K562 (cell line): ENCODE results near the gene RNF168. TPM values are rescaled to one million over a fixed set of nuclear protein-coding genes. Genes with fewer than 3 reads are reported as not detected.

Source experiments
- polyA plus RNA-seq, 8 experiments: library from polyadenylated mRNA; depleted of rRNA in 4 of 8; stranded (reverse) in 5 of 8; unstranded in 3 of 8; fragments of >200 nt; fragmentation: Nextera tagmentation in 2 of 8; fragmentation: Illumina TruSeq in 1 of 8; extraction: Ambion mirVana in 2 of 8; extraction: Trizol in 1 of 8; gene quantifications; 2 replicates each; pipeline versions ENCODE4 v1.2.1 to v1.2.3, GENCODE V29; 2011 to 2014; ENCODE audit warnings: inconsistent platforms in 1 of 8, missing spikeins in 1 of 8
- small RNA-seq: library from RNA; depleted of rRNA; stranded (forward); fragments of <200 nt; gene quantifications from one replicate; pipeline ENCODE3, GENCODE V24; 2014
- total RNA-seq, 7 experiments: library from RNA; depleted of rRNA in 6 of 7; stranded (reverse); fragments of >200 nt in 6 of 7; fragmentation: Illumina TruSeq in 2 of 7; extraction: Trizol in 2 of 7; gene quantifications; 2 replicates each; pipeline versions ENCODE4 v1.2.1 to v1.2.3, GENCODE V29; 2011 to 2021; ENCODE audit warnings: low replicate concordance in 1 of 7

RNF168 gene
- total and polyA plus RNA-seq, 9 of the 15 experiments (the other 6 are each of a cell fraction or from before 2014, with no cell fraction given) = 6.0 to 32.1 (median 16.6) TPM

Small RNA genes within 50 kb of the gene (small RNA-seq; reads per million reads assigned to genes)
- not detected for gene AC083822.1
- not detected for gene AC117490.1
- 0.37 reads per million, percentile 6 among the genes with 10 or more reads in this experiment for gene RPS29P3

Other genes starting within 250 kb of the RNF168 start
Only the 7 nearest of the 11 such genes appear.
- gene DYNLT2B, start 185.5 kb downstream of the RNF168 start, total RNA-seq (2014; rRNA removed) = 6.5 and 10.2 TPM in 2 replicates
- 8.3 and 8.7 TPM in 2 replicates for gene DYNLT2B, start 185.5 kb downstream of the RNF168 start, total RNA-seq (2014; rRNA removed; fragmentation: Illumina TruSeq; extraction: Trizol)
- gene DYNLT2B, start 185.5 kb downstream of the RNF168 start, total RNA-seq (2015; rRNA removed; fragmentation: Illumina TruSeq; extraction: Trizol) = 7.1 and 8.5 TPM in 2 replicates
- 8.3 and 8.6 TPM in 2 replicates for gene DYNLT2B, start 185.5 kb downstream of the RNF168 start, total RNA-seq (2021)
- gene DYNLT2B, start 185.5 kb downstream of the RNF168 start, polyA plus RNA-seq (2011; rRNA removed) = 13.7 and 17.1 TPM in 2 replicates
- gene DYNLT2B, start 185.5 kb downstream of the RNF168 start, polyA plus RNA-seq (2014; fragmentation: Illumina TruSeq; extraction: Trizol) = 7.4 and 8.8 TPM in 2 replicates
- gene DYNLT2B, start 185.5 kb downstream of the RNF168 start, polyA plus RNA-seq (2014; fragmentation: Nextera tagmentation; extraction: Ambion mirVana) = 10 to 100 TPM in 1 of 2 experiments, 1 to 10 TPM in 1; 9.7 to 13.3 TPM
- 16.8 and 19.9 TPM in 2 replicates for gene DYNLT2B, start 185.5 kb downstream of the RNF168 start, polyA plus RNA-seq (2014; rRNA removed)
- gene TM4SF19, start 165.4 kb downstream of the RNF168 start, total RNA-seq (2014; rRNA removed) = 8.0 and 10.6 TPM in 2 replicates
- gene TM4SF19, start 165.4 kb downstream of the RNF168 start, total RNA-seq (2014; rRNA removed; fragmentation: Illumina TruSeq; extraction: Trizol) = 12.5 and 13.6 TPM in 2 replicates
- gene TM4SF19, start 165.4 kb downstream of the RNF168 start, total RNA-seq (2015; rRNA removed; fragmentation: Illumina TruSeq; extraction: Trizol) = 15.0 and 15.4 TPM in 2 replicates
- 18.4 and 19.0 TPM in 2 replicates for gene TM4SF19, start 165.4 kb downstream of the RNF168 start, total RNA-seq (2021)
- 27.1 and 29.3 TPM in 2 replicates for gene TM4SF19, start 165.4 kb downstream of the RNF168 start, polyA plus RNA-seq (2011; rRNA removed)
- 12.7 and 14.9 TPM in 2 replicates for gene TM4SF19, start 165.4 kb downstream of the RNF168 start, polyA plus RNA-seq (2014; fragmentation: Illumina TruSeq; extraction: Trizol)
- gene TM4SF19, start 165.4 kb downstream of the RNF168 start, polyA plus RNA-seq (2014; fragmentation: Nextera tagmentation; extraction: Ambion mirVana) = 10 to 100 TPM; 25.3 to 26.7 TPM
- 13.8 and 19.0 TPM in 2 replicates for gene TM4SF19, start 165.4 kb downstream of the RNF168 start, polyA plus RNA-seq (2014; rRNA removed)
- gene UBXN7, start 71.3 kb downstream of the RNF168 start, total RNA-seq (2014; rRNA removed) = 10.0 and 10.4 TPM in 2 replicates
- 18.0 and 23.8 TPM in 2 replicates for gene UBXN7, start 71.3 kb downstream of the RNF168 start, total RNA-seq (2014; rRNA removed; fragmentation: Illumina TruSeq; extraction: Trizol)
- 11.2 and 12.7 TPM in 2 replicates for gene UBXN7, start 71.3 kb downstream of the RNF168 start, total RNA-seq (2015; rRNA removed; fragmentation: Illumina TruSeq; extraction: Trizol)
- gene UBXN7, start 71.3 kb downstream of the RNF168 start, total RNA-seq (2021) = 44.6 and 46.9 TPM in 2 replicates
- gene UBXN7, start 71.3 kb downstream of the RNF168 start, polyA plus RNA-seq (2011; rRNA removed) = 18.9 and 31.3 TPM in 2 replicates
- gene UBXN7, start 71.3 kb downstream of the RNF168 start, polyA plus RNA-seq (2014; fragmentation: Illumina TruSeq; extraction: Trizol) = 19.8 and 21.9 TPM in 2 replicates
- 1 to 10 TPM; 3.5 to 3.9 TPM for gene UBXN7, start 71.3 kb downstream of the RNF168 start, polyA plus RNA-seq (2014; fragmentation: Nextera tagmentation; extraction: Ambion mirVana)
- gene UBXN7, start 71.3 kb downstream of the RNF168 start, polyA plus RNA-seq (2014; rRNA removed) = 13.2 and 13.4 TPM in 2 replicates
- gene SMCO1, start 11.6 kb upstream of the RNF168 start, total RNA-seq (2014; rRNA removed) = 0.05 TPM in 1 of 2 replicates, not detected in the other
- gene SMCO1, start 11.6 kb upstream of the RNF168 start, total RNA-seq (2014; rRNA removed; fragmentation: Illumina TruSeq; extraction: Trizol) = 0.13 TPM in 1 of 2 replicates, not detected in the other
- not detected in 2 replicates for gene SMCO1, start 11.6 kb upstream of the RNF168 start, total RNA-seq (2015; rRNA removed; fragmentation: Illumina TruSeq; extraction: Trizol)
- gene SMCO1, start 11.6 kb upstream of the RNF168 start, total RNA-seq (2021) = 0.20 TPM in 1 of 2 replicates, not detected in the other
- gene SMCO1, start 11.6 kb upstream of the RNF168 start, polyA plus RNA-seq (2011; rRNA removed) = 0.05 TPM in 1 of 2 replicates, not detected in the other
- gene SMCO1, start 11.6 kb upstream of the RNF168 start, polyA plus RNA-seq (2014; fragmentation: Illumina TruSeq; extraction: Trizol) = 0.08 and 0.10 TPM in 2 replicates
- under 1 TPM; 0.14 to 0.35 TPM for gene SMCO1, start 11.6 kb upstream of the RNF168 start, polyA plus RNA-seq (2014; fragmentation: Nextera tagmentation; extraction: Ambion mirVana)
- 0.05 TPM in 1 of 2 replicates, not detected in the other for gene SMCO1, start 11.6 kb upstream of the RNF168 start, polyA plus RNA-seq (2014; rRNA removed)
- 10.9 and 13.0 TPM in 2 replicates for gene WDR53, start 64.8 kb upstream of the RNF168 start, total RNA-seq (2014; rRNA removed)
- gene WDR53, start 64.8 kb upstream of the RNF168 start, total RNA-seq (2014; rRNA removed; fragmentation: Illumina TruSeq; extraction: Trizol) = 20.9 and 23.9 TPM in 2 replicates
- 19.3 and 19.6 TPM in 2 replicates for gene WDR53, start 64.8 kb upstream of the RNF168 start, total RNA-seq (2015; rRNA removed; fragmentation: Illumina TruSeq; extraction: Trizol)
- gene WDR53, start 64.8 kb upstream of the RNF168 start, total RNA-seq (2021) = 14.6 and 15.9 TPM in 2 replicates
- 11.6 and 16.7 TPM in 2 replicates for gene WDR53, start 64.8 kb upstream of the RNF168 start, polyA plus RNA-seq (2011; rRNA removed)
- 21.9 and 22.2 TPM in 2 replicates for gene WDR53, start 64.8 kb upstream of the RNF168 start, polyA plus RNA-seq (2014; fragmentation: Illumina TruSeq; extraction: Trizol)
- 10 to 100 TPM; 21.6 to 34.5 TPM for gene WDR53, start 64.8 kb upstream of the RNF168 start, polyA plus RNA-seq (2014; fragmentation: Nextera tagmentation; extraction: Ambion mirVana)
- gene WDR53, start 64.8 kb upstream of the RNF168 start, polyA plus RNA-seq (2014; rRNA removed) = 21.4 and 23.8 TPM in 2 replicates
- 25.4 and 28.9 TPM in 2 replicates for gene FBXO45, start 64.9 kb upstream of the RNF168 start, total RNA-seq (2014; rRNA removed)
- 52.8 and 56.1 TPM in 2 replicates for gene FBXO45, start 64.9 kb upstream of the RNF168 start, total RNA-seq (2014; rRNA removed; fragmentation: Illumina TruSeq; extraction: Trizol)
- gene FBXO45, start 64.9 kb upstream of the RNF168 start, total RNA-seq (2015; rRNA removed; fragmentation: Illumina TruSeq; extraction: Trizol) = 41.0 and 44.3 TPM in 2 replicates
- 33.3 and 37.0 TPM in 2 replicates for gene FBXO45, start 64.9 kb upstream of the RNF168 start, total RNA-seq (2021)
- gene FBXO45, start 64.9 kb upstream of the RNF168 start, polyA plus RNA-seq (2011; rRNA removed) = 25.7 and 38.6 TPM in 2 replicates
- gene FBXO45, start 64.9 kb upstream of the RNF168 start, polyA plus RNA-seq (2014; fragmentation: Illumina TruSeq; extraction: Trizol) = 31.9 and 39.7 TPM in 2 replicates
- gene FBXO45, start 64.9 kb upstream of the RNF168 start, polyA plus RNA-seq (2014; fragmentation: Nextera tagmentation; extraction: Ambion mirVana) = 10 to 100 TPM; 15.2 to 17.2 TPM
- gene FBXO45, start 64.9 kb upstream of the RNF168 start, polyA plus RNA-seq (2014; rRNA removed) = 26.5 and 28.3 TPM in 2 replicates
- gene NRROS, start 135.9 kb upstream of the RNF168 start, total RNA-seq (2014; rRNA removed) = 4.6 and 6.9 TPM in 2 replicates
- gene NRROS, start 135.9 kb upstream of the RNF168 start, total RNA-seq (2014; rRNA removed; fragmentation: Illumina TruSeq; extraction: Trizol) = 1.2 and 2.1 TPM in 2 replicates
- gene NRROS, start 135.9 kb upstream of the RNF168 start, total RNA-seq (2015; rRNA removed; fragmentation: Illumina TruSeq; extraction: Trizol) = 3.7 and 3.8 TPM in 2 replicates
- gene NRROS, start 135.9 kb upstream of the RNF168 start, total RNA-seq (2021) = 13.0 and 13.8 TPM in 2 replicates
- 2.2 and 7.1 TPM in 2 replicates for gene NRROS, start 135.9 kb upstream of the RNF168 start, polyA plus RNA-seq (2011; rRNA removed)
- 5.4 and 8.9 TPM in 2 replicates for gene NRROS, start 135.9 kb upstream of the RNF168 start, polyA plus RNA-seq (2014; fragmentation: Illumina TruSeq; extraction: Trizol)
- under 1 TPM; 0.34 to 0.35 TPM for gene NRROS, start 135.9 kb upstream of the RNF168 start, polyA plus RNA-seq (2014; fragmentation: Nextera tagmentation; extraction: Ambion mirVana)
- gene NRROS, start 135.9 kb upstream of the RNF168 start, polyA plus RNA-seq (2014; rRNA removed) = 4.6 and 6.4 TPM in 2 replicates